BLaER1 (cell line): Measurements from ENCODE around the gene USP31.
A peak's percentile ranks its signal among the peaks of the same experiment; 100 is the strongest.
"Not testable (repeated sequence)": the region's sequence is repeated elsewhere in the genome, so short reads cannot be mapped to it uniquely, and the experiment has no call there.

Experiments
- H3K27ac ChIP-seq: shearing (Covaris generic); formaldehyde crosslinking; 2 replicates; pipeline ENCODE4 v1.8.1; 2022
- H3K27me3 ChIP-seq: shearing (Covaris generic); formaldehyde crosslinking; 2 replicates; pipeline ENCODE4 v1.8.1; 2022
- H3K36me3 ChIP-seq: shearing (Covaris generic); formaldehyde crosslinking; 2 replicates; pipeline ENCODE4 v1.8.1; 2022
- H3K4me1 ChIP-seq: shearing (Covaris generic); formaldehyde crosslinking; 2 replicates; pipeline ENCODE4 v1.8.1; 2022
- H3K4me2 ChIP-seq: shearing (Covaris generic); formaldehyde crosslinking; 2 replicates; pipeline ENCODE4 v1.8.1; 2022
- H3K4me3 ChIP-seq: shearing (Covaris generic); formaldehyde crosslinking; 2 replicates; pipeline ENCODE4 v1.8.1; 2022
- H3K9ac ChIP-seq: shearing (Covaris generic); formaldehyde crosslinking; 2 replicates; pipeline ENCODE4 v1.8.1; 2022
- H3K9me3 ChIP-seq: shearing (Covaris generic); formaldehyde crosslinking; 2 replicates; pipeline ENCODE4 v1.8.1; 2022
- H4K20me1 ChIP-seq: shearing (Covaris generic); formaldehyde crosslinking; 2 replicates; pipeline ENCODE4 v1.8.1; 2022
- Cebpa-rat ChIP-seq: shearing (Covaris generic); IDR thresholded peaks from 2 replicates; pipeline ENCODE4 v1.8.1; 2022

USP31 gene

GRCh38 chr16:23107936-23108335 lies 41.3 kb downstream of the USP31 start:
- H3K27me3 ChIP-seq: no peaks in the 10 kb centered on the region
- no peak overlapping the region for H3K4me3 ChIP-seq
- no peak overlapping the region for H3K27ac ChIP-seq
- no peaks in the 10 kb centered on the region for H3K9me3 ChIP-seq
- no peak overlapping the region for H3K9ac ChIP-seq
- TF ChIP-seq Cebpa-rat: no peak
- H3K4me1 ChIP-seq: no peaks in the 10 kb centered on the region
- peaks cover 45% of the 10 kb centered on the region for H3K36me3 ChIP-seq
- H4K20me1 ChIP-seq: peaks cover 14% of the 10 kb centered on the region; the same call in 1 of the 2 replicates
- H3K4me2 ChIP-seq: no peak overlapping the region

- H3K4me3 ChIP-seq: no peak overlapping the region
- no peaks in the 10 kb centered on the region for H3K4me1 ChIP-seq
- H3K9ac ChIP-seq: no peak overlapping the region
- H3K9me3 ChIP-seq: no peaks in the 10 kb centered on the region
- TF ChIP-seq Cebpa-rat: no peak
- H3K4me2 ChIP-seq: no peak overlapping the region
- H3K27ac ChIP-seq: no peak overlapping the region
- H3K27me3 ChIP-seq: no peaks in the 10 kb centered on the region
- H3K36me3 ChIP-seq: peaks cover 48% of the 10 kb centered on the region
- peaks cover 14% of the 10 kb centered on the region; the same call in 1 of the 2 replicates for H4K20me1 ChIP-seq
These were observed 42.1 kb downstream of the USP31 start for GRCh38 chr16:23107117-23107516.

GRCh38 chr16:23105309-23105708 lies 43.9 kb downstream of the USP31 start:
- Histone ChIP-seq H3K4me3 (no peak overlapping the region), H3K4me1 (no peaks in the 10 kb centered on the region)
- no peak for TF ChIP-seq Cebpa-rat

GRCh38 chr16:23104032-23104955 lies 45.0 kb downstream of the USP31 start:
- H3K4me1 ChIP-seq: no peaks in the 10 kb centered on the region
- TF ChIP-seq Cebpa-rat: no peak
- peaks cover 10% of the 10 kb centered on the region; the same call in 1 of the 2 replicates for H4K20me1 ChIP-seq
- H3K27me3 ChIP-seq: no peaks in the 10 kb centered on the region
- H3K9me3 ChIP-seq: no peaks in the 10 kb centered on the region
- no peak overlapping the region for H3K27ac ChIP-seq
- no peak overlapping the region for H3K4me2 ChIP-seq
- H3K36me3 ChIP-seq: peaks cover 71% of the 10 kb centered on the region
- H3K4me3 ChIP-seq: no peak overlapping the region
- no peak overlapping the region for H3K9ac ChIP-seq

More at GRCh38 chr16:23105309-23105708, 43.9 kb downstream of the USP31 start:
- Histone ChIP-seq H3K4me2 (no peak overlapping the region), H3K9ac (no peak overlapping the region), H4K20me1 (peaks cover 12% of the 10 kb centered on the region; the same call in 1 of the 2 replicates), H3K9me3 (no peaks in the 10 kb centered on the region), H3K27ac (no peak overlapping the region), H3K36me3 (peaks cover 64% of the 10 kb centered on the region), H3K27me3 (no peaks in the 10 kb centered on the region)

- 0 out of 2 replicates have a peak, but pooled peaks cover 4% of the 10 kb centered on the region for H4K20me1 ChIP-seq
- H3K4me1 ChIP-seq: no peaks in the 10 kb centered on the region
- H3K4me2 ChIP-seq: no peak overlapping the region
- TF ChIP-seq Cebpa-rat: no peak
- H3K9me3 ChIP-seq: 0 out of 2 replicates have a peak, but pooled peaks cover 3% of the 10 kb centered on the region
- H3K27me3 ChIP-seq: no peaks in the 10 kb centered on the region
- no peak overlapping the region for H3K9ac ChIP-seq
- H3K36me3 ChIP-seq: peaks cover 71% of the 10 kb centered on the region
- H3K4me3 ChIP-seq: no peak overlapping the region
- H3K27ac ChIP-seq: no peak overlapping the region
These were observed 45.6 kb downstream of the USP31 start for GRCh38 chr16:23103603-23104002.

GRCh38 chr16:23101012-23101550 lies 48.2 kb downstream of the USP31 start:
- Histone ChIP-seq H3K4me1 (peaks cover 6% of the 10 kb centered on the region; the same call in 1 of the 2 replicates), H3K36me3 (peaks cover 52% of the 10 kb centered on the region), H3K27me3 (no peaks in the 10 kb centered on the region), H3K9me3 (0 out of 2 replicates have a peak, but pooled peaks cover 4% of the 10 kb centered on the region), H3K4me2 (no peak overlapping the region), H3K4me3 (no peak overlapping the region), H3K9ac (no peak overlapping the region), H3K27ac (no peak overlapping the region), H4K20me1 (no peaks in the 10 kb centered on the region)
- TF ChIP-seq Cebpa-rat: no peak

- H3K36me3 ChIP-seq: peaks cover 49% of the 10 kb centered on the region
- not testable (repeated sequence) for H3K9ac ChIP-seq, H4K20me1 ChIP-seq, H3K4me1 ChIP-seq, H3K27ac ChIP-seq, H3K4me3 ChIP-seq, H3K27me3 ChIP-seq, H3K9me3 ChIP-seq
- H3K4me2 ChIP-seq: peak overlapping the region; percentile 26; the same call in 1 of the 2 replicates
These were observed 52.8 kb downstream of the USP31 start for GRCh38 chr16:23096450-23096849.

GRCh38 chr16:23094136-23094535 lies 55.1 kb downstream of the USP31 start:
- H3K9me3 ChIP-seq, H3K4me1 ChIP-seq, H4K20me1 ChIP-seq, H3K27ac ChIP-seq, H3K27me3 ChIP-seq, H3K9ac ChIP-seq, H3K4me3 ChIP-seq, H3K4me2 ChIP-seq: not testable (repeated sequence)
- peaks cover 50% of the 10 kb centered on the region for H3K36me3 ChIP-seq

GRCh38 chr16:23092801-23093117 lies 56.5 kb downstream of the USP31 start:
- Histone ChIP-seq H4K20me1 (no peaks in the 10 kb centered on the region), H3K9ac (no peak overlapping the region), H3K4me3 (no peak overlapping the region), H3K27me3 (no peaks in the 10 kb centered on the region), H3K9me3 (no peaks in the 10 kb centered on the region), H3K4me1 (peaks cover 8% of the 10 kb centered on the region; the same call in 1 of the 2 replicates), H3K4me2 (no peak overlapping the region), H3K27ac (no peak overlapping the region), H3K36me3 (peaks cover 63% of the 10 kb centered on the region)
- TF ChIP-seq Cebpa-rat: no peak

- H4K20me1 ChIP-seq: no peaks in the 10 kb centered on the region
These were observed 57.0 kb downstream of the USP31 start for GRCh38 chr16:23092072-23092800.

More at GRCh38 chr16:23092072-23092800, 57.0 kb downstream of the USP31 start:
- H3K27ac ChIP-seq: no peak overlapping the region
- H3K9ac ChIP-seq: no peak overlapping the region
- no peak overlapping the region for H3K4me3 ChIP-seq
- H3K27me3 ChIP-seq: no peaks in the 10 kb centered on the region
- no peak overlapping the region for H3K4me2 ChIP-seq
- peaks cover 64% of the 10 kb centered on the region for H3K36me3 ChIP-seq
- peaks cover 8% of the 10 kb centered on the region; the same call in 1 of the 2 replicates for H3K4me1 ChIP-seq
- no peak for TF ChIP-seq Cebpa-rat
- no peaks in the 10 kb centered on the region for H3K9me3 ChIP-seq
